Measurements from ENCODE around the gene GRIN3B. TPM values are rescaled to one million over a fixed set of nuclear protein-coding genes. Genes with fewer than 3 reads are reported as not detected.

GRIN3B gene
- polyA plus RNA-seq, 2 of the 4 experiments (the other 2 are of a cell fraction): 0.67 to 1.5 TPM

DNA sequence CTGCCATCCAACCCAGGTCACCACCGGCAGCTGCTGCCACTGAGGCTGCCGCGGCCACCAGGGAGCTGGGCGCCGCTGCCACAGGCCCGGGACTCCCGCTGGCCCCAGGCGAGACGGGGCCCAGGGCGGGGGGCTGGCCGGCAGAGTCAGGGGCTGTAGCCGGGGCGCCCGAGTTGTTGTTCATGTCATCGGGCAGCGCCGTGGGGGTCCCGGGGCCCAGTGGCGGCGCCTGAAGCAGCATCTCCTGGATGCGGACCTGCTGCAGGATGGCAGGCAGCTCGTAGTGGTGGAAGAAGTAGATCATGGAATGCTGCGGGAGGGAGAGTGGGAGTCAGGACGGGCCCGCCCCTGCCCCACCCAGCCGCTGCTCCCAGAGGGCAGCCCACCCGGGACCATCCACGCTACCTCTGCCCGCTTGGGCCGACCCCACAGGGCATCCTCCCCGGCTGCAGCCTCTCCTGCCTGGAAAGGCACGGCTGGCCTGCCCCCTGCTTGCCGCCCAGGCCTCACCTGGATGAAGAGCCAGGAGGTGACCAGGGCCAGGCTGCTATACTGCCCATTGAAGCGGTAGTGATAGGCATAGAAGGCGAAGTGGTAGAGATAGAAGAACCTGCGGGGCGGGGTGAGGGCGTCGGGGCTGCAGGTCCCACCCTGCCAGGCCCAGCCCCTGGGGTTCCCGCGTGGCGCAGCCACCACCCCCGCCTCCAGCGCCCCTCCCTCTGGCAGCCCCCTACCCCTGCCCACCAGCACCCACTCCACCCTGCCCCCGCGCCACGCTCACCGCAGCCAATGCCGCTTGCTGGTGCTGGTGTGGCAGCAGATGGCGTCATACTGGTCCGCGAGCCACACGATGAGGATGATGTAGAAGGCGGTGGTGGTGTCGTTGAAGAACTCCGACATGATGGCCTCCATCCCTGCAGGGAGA lies 10.6 kb downstream of the GRIN3B start:
- ChIA-PET POLR2A (no interaction called here), CTCF (interaction anchor here (0.9 kb wide), 1 partner anchor 10 kb away, joined by 3 read pairs; the partner anchor contains the start of gene TMEM259)
- WGBS (ENCODE audit: missing lambda C conversion rate): 96% methylated on average over 10 of the region's 56 CpGs
- Histone ChIP-seq H3K27ac (no peak overlapping the region), H3K9me3 (no peaks in the 10 kb centered on the region), H3K4me1 (no peaks in the 10 kb centered on the region; the same call in 2 of the 3 replicates), H3K4me2 (no peak overlapping the region), H3K4me3 (no peak overlapping the region)
- ATAC-seq (no peak), FAIRE-seq (no peak), DNase-seq (ENCODE audit: low read depth in 1 of 2, low spot score in 1 of 2) (no peak)
- no peak for TF ChIP-seq KDM5A (IDR thresholded peaks at IDR 0.05)
- no peak for TF ChIP-seq CHD2 (IDR thresholded peaks at IDR 0.05; ENCODE audit: low read length, partially characterized antibody)
- no peak for TF ChIP-seq MYC (IDR thresholded peaks at IDR 0.05; ENCODE audit: borderline replicate concordance, low read length)
- no peak for TF ChIP-seq USF2 (IDR thresholded peaks at IDR 0.05)
- TF ChIP-seq ATOH8 (CRISPR knock-in tag; IDR thresholded peaks at IDR 0.05; ENCODE audit: low read depth): no peak
- TF ChIP-seq, protein P1, sequence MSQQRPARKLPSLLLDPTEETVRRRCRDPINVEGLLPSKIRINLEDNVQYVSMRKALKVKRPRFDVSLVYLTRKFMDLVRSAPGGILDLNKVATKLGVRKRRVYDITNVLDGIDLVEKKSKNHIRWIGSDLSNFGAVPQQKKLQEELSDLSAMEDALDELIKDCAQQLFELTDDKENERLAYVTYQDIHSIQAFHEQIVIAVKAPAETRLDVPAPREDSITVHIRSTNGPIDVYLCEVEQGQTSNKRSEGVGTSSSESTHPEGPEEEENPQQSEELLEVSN (IDR thresholded peaks at IDR 0.05; ENCODE audit: borderline replicate concordance, low read depth): no peak
- no peak for TF ChIP-seq JUN (IDR thresholded peaks at IDR 0.05)
- no peak for TF ChIP-seq NPAS2 (CRISPR knock-in tag; IDR thresholded peaks at IDR 0.05; ENCODE audit: borderline replicate concordance)
- TF ChIP-seq RFX5 (IDR thresholded peaks at IDR 0.05): no peak
- TF ChIP-seq SREBF2 (IDR thresholded peaks at IDR 0.05): no peak
- TF ChIP-seq RARB (CRISPR knock-in tag; IDR thresholded peaks at IDR 0.05): no peak
- TF ChIP-seq HOXB5 (CRISPR knock-in tag; IDR thresholded peaks at IDR 0.05): no peak
- no peak for TF ChIP-seq SMC3 (IDR thresholded peaks at IDR 0.05)
- TF ChIP-seq ESRRA (IDR thresholded peaks at IDR 0.05; ENCODE audit: borderline replicate concordance, low read length): no peak
- no peak for TF ChIP-seq RCOR1 (IDR thresholded peaks at IDR 0.05; ENCODE audit: low read depth, low read length)
- TF ChIP-seq CEBPB (IDR thresholded peaks at IDR 0.05): no peak

DNA sequence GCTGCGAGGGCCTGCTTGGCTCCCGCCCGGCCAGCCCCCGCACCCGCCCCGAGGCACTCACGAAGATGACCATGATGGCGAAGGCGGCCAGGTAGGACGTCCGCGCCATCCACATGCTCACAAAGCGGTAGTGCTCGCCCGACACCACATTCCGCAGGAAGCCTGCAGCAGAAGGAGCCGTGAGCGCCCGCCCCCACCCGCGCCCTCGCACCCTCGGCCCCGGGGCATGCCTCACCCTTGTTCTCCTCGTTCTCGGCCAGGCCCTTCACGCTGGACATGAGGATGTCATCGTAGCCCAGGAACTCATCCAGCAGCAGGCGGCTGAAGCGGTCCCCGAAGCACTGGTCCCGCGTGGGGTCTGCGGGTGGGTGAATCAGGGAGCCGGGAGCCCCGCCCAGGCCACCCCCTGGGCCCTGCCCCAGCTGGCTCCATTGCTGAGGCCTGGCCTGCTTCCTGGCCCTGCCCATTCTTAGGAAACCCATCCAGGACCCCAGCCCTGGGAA lies 11.7 kb downstream of the GRIN3B start:
- CTCF ChIA-PET: interaction anchor here (2.7 kb wide), 1 partner anchor 232 kb away, joined by 6 read pairs; no protein-coding TSS in a partner anchor
- POLR2A ChIA-PET: no interaction called here
- 98% methylated on average over 23 of the region's 36 CpGs for WGBS (ENCODE audit: missing lambda C conversion rate)
- TF ChIP-seq FOSL2 (IDR thresholded peaks at IDR 0.05): no peak
- TF ChIP-seq FOSL2 (CRISPR knock-in tag; IDR thresholded peaks at IDR 0.05): no peak
- no peak for TF ChIP-seq JUN (IDR thresholded peaks at IDR 0.05)
- TF ChIP-seq GATA3 (IDR thresholded peaks at IDR 0.05; ENCODE audit: borderline replicate concordance): no peak
- TF ChIP-seq HMGXB4 (CRISPR knock-in tag; IDR thresholded peaks at IDR 0.05; ENCODE audit: borderline replicate concordance): no peak
- TF ChIP-seq TFCP2L1 (CRISPR knock-in tag; IDR thresholded peaks at IDR 0.05): no peak
- no peak for TF ChIP-seq CBX2 (IDR thresholded peaks at IDR 0.05; ENCODE audit: borderline replicate concordance, low read depth)
- TF ChIP-seq RNF2 (IDR thresholded peaks at IDR 0.05; ENCODE audit: borderline replicate concordance, low read depth): no peak
- no peak for TF ChIP-seq BHLHE40 (IDR thresholded peaks at IDR 0.05; ENCODE audit: low read depth, low read length)
- TF ChIP-seq KDM1A (IDR thresholded peaks at IDR 0.05; ENCODE audit: low read depth): no peak
- no peak overlapping the region for H3K4me3 ChIP-seq
- H3K27ac ChIP-seq: no peak overlapping the region
- no peak for ATAC-seq
- no peak for DNase-seq (ENCODE audit: low read depth in 1 of 2, low spot score in 1 of 2)
- no peaks in the 10 kb centered on the region for H3K9me3 ChIP-seq
- no peak for FAIRE-seq
- H3K4me2 ChIP-seq: no peak overlapping the region
- peaks cover 10% of the 10 kb centered on the region for H3K4me1 ChIP-seq

Data from A549 (cell line).